ENCODE data around the gene PGA3.
"Not testable (repeated sequence)": the region's sequence is repeated elsewhere in the genome, so short reads cannot be mapped to it uniquely, and the experiment has no call there.

The PGA3 gene

DNA sequence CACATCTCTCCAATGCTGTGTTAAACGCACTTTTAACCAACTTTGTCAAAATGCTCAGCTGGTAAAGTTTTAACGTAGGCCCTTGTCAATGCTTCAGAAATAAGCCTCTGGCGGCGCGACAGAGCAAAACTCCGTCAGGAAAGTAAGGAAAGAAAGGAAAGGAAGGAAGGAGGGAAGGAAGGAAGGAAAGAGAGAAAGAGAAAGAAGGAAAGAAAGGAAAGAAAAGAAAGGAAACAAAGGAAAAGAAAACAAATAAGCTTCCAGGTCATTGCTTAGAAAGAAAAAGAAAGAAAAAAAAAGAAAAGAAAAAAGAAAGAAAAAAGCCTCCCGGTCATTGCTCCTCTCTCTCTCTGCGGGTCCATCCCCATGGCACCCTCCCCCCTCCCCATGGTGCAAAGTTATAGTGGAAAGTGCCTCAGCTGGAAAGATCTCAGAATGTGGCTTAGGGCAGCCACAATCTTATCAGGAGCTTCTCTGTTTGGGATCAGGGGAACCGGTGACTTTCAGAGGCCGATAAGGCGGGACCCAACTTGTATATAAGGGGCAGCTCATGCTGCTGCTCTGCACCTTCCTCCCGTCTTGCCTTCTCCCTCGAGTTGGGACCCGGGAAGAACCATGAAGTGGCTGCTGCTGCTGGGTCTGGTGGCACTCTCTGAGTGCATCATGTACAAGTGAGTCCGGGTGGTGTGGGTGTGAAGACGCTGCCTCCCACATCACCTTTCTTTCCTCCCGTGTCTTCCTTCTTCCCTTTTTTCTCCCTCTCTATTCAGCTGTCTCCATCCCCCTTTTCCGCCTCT lies at the start of gene PGA3:
Gene PGA3, plus strand, starts transcription at position 566 of the 797 bp plus-strand sequence. Its CDS starts 50 bp downstream, at position 616.
- not testable (repeated sequence) for DNase-seq

DNA sequence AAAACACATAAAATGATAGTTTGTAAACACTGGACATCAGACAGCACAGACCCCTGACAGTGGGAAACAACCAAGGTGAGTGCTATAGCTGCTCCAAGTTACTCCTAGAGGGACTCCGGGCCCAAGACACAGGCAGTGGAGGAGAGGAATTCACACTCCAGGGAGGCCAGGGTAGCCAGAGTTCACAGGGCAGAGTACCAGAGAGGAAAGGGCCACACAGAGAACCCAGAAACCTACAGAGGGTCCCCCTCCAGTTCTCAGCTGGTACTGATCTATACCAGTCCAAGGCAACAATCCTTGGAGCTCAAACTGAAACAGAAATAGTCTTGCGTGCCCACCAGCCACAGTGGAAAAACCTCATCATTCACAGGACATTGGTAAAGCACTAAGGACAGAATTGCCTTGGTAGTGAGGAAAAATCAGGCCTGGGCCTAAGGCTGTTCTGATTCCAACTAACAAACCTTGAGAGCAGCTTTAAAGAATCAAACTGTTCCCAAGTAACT lies 49.7 kb upstream of the PGA3 start:
- no peak for DNase-seq

DNA sequence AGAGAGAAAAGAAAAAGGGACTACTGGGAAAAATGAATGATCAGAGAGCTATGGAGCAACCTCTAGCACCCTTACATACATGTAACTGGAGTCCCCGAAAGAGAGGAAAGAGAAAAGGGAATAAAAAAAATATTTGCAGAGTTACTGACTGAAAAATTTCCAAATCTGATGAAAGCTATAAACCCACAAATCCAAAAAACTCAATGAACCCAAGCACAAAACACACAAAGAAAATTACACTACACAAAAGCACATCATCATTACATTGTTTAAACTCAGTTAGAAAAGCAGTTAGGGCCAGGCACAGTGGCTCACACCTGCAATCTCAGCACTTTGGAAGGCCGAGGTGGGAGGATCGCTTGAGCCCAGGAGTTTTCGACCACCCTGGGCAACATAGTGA lies 48.8 kb upstream of the PGA3 start:
- no peak for DNase-seq

DNA sequence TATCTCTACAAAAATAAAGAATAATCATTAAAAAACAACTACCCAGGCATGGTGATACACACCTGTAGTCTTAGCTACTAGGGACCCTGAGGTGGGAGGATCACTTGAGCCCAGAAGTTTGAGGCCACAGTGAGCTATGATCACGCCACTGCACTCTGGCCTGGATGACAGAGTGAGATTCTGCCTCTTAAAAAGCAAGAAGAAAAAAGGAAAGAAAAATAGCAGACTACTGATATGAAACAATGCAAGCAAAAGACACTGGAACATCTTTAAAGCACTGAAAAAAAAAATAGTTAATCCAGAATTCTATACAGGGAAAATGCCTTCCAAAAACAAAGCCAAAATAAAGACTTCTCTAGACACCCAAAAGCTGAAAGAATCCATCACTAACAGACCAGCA lies 48.0 kb upstream of the PGA3 start:
- DNase-seq: no peak

DNA sequence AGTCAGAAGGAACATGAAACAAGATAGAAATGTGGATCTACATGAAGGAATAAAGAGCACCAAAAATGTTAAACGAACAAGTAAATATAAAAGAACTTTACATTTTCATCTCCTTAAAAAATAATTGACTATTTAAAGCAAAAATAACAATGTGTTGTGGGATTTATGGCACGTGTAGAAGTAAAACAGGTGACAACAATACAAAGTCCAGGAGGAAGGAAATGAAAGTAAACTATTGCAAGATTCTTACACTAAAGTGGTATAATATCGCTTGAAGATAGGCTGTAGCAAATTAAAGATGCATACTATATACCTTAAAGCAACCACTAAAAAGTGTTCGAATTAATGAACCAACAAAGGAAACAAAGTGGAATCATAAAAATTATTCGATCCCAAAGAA lies 47.6 kb upstream of the PGA3 start:
- no peak for DNase-seq

DNA sequence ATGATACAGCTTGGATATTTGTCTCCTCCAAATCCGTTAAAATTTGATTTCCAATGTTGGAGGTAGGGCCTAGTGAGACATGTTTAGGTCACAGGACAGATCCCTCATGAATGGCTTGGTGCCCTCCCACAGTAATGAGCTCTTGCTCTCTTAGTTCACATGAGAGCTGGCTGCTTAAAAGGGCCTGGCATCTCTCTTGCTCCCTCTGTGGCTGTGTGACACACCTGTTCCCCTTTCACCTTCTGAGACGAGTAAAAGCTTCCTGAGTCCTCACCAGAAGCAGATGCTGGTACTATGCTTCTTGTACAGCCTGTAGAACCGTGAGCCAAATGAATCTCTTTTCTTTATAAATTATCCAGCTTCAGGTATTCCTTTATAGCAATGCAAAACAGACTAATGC lies 45.6 kb upstream of the PGA3 start:
- no peak for DNase-seq

DNA sequence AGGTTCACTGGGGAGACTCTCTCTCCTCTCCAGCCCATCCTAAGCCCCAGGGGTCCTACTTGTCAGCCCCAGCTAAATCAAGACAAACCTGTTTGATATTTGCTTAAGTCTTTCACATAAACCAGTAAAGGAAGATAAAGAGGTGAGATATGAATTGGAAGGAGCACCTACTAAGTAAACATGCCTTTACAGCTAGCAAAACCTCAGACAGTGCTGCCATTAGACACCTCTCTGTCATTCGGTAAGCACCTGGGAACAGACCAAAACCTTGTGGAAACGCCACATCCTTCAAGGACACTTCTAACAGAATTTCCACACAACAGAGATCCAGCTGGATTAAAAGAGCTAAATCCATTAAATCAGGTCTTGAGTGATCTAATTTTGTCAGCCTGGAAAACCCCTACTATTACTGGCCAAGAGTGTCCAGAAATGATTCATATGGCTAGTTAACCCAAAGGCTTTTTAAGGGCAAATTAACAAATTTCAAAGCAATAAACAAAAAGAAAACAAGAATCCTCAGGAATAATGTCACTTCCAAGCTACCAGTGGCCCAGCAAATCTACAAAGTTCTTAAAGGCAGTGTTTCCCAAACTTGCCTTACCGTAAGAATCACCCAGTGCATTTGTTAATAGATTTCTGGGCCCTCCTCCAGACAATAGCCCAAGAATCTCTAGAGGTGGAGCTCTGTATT lies 44.5 kb upstream of the PGA3 start:
- DNase-seq: peak in 1 of 2 experiments; percentile 26

DNA sequence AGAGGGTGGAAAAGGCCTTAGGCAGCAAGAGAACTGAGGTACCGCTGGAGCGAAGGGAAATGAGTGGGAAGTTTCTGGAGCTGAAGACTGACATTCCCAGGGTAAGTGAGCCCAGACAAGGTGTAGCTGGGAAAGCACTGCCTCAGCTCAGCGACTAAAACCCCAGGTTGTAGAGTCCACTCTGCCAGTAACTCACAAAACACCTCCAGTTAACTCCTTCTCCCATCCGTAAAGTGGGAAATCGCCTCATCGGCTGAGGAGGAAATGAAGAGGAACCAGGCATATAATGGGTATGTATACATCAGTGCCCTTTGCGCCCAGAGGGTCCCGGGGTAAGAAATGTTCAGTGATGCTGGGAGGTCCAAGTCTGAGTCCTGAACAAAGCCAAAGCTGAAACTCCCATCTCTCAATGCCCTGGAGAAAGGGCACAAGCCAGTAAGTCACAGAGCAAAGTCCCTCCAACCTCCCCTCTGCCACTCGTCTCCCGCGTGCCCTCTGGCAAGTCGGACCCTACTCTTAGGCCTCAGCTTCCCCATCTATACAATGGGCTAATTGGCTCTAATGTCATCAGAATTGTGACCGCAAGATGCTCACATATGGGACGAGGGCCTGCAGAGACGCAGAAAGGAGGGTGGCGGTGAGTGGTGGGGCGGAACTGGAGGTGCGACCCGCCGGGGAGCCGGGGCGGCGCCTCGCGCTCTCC lies 42.7 kb upstream of the PGA3 start:
- DNase-seq: no peak

DNA sequence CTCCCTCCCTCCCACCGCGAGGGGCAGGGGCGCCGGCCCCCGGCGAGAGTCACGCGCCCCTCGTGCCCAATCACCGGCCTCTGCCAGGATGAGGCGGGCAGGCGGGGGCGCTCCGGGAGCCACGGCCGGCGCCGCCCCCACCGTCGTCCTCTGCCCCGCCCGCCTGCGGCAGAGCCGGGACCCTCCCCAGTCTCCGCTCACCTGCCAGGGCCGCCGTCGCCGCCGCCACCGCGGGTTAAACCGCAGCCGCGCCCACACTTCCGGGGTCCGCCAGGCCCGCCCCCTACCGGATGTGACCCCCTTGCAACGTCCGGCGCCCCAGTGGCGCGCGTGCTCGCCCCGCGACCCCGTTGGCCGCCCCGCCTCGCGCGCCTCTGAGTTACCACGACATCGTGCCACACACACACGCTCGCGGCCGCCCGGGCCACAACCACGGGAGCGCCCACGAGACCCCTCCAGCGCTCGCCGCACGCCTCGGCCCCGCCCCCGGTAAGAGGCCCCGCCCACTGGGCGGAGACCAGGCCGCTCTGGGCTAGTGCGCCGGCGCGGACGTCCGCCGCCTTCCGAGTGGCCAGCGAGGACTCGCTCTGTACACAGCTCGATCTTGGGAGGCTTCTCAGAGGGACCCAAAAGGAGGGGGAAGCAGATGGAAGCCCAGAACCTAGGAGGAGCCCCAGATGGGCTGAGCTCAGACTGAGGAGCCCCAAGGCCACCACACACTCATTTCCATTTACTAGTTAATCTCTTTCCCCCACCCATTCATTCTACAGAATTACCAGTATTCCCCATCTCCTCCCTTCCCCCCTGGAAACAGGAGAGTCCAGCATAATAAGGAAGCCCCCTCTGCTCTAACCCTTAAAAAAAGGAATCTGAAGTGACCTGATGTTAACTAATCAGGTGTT lies 41.9 kb upstream of the PGA3 start, which contains the start of gene VPS37C:
Gene VPS37C, minus strand, starts transcription at position 237 of the 902 bp plus-strand sequence. CDS start 22,597 bp downstream, outside the sequence.
- DNase-seq: peak; percentile 80 to 97

DNA sequence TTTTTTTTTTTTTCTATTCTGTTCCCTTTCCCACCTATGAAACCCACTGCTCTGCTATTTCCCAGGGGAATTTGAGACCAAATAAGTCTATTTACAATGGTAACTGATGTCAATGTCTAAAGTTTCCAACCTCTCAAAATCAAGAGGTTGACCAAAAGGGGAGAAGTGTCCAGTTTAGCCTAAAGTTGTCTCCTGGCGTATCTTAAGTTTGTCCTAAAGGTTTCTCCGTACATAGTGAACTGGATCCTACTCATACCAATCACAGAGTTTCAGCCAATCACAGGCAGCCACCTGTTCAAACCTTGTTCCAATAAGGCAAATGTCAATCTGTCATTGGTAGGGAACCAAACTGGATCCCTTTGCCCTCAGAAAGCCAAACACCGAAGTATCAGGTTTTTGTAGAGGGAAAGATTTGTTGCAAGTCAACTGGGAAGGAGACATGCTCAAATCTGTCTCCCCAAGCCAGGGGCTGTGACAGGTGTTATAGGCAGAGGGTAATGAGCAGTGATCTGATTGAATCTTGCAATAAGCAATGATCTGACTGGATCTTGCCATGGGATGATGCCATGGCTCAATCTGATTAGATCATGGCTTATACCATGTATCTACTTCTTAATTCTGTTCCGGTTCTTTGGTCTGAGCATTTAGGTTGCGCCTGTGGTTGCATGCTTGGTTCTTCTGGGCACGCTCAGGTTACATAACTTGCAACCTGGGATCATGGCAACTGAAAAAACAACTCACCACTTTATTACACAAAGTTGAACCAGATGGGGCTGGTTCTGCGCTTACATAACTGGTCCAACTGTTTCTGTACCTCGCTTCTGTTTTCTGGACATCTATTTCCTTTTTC lies 41.0 kb upstream of the PGA3 start:
- peak; percentile 38 to 65 for DNase-seq

DNA sequence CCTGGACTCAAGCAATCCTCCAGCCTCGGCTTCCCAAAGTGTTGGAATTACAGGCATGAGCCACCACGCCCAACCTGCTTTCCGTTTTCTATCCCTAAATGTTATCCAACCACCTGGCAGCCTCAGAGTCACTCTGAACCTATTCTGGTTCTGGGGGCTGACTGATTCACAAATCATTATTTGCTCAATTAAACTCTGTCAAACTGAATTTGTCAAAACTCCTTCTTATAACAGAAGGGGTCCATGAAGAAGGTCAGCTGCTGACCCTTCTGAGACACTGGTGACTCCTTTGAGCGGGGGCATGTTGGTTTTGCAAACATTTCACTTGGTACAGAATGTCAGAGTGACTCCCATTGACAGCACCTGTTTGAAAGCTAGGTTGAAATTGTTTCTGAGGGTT lies 40.3 kb upstream of the PGA3 start:
- DNase-seq: no peak

DNA sequence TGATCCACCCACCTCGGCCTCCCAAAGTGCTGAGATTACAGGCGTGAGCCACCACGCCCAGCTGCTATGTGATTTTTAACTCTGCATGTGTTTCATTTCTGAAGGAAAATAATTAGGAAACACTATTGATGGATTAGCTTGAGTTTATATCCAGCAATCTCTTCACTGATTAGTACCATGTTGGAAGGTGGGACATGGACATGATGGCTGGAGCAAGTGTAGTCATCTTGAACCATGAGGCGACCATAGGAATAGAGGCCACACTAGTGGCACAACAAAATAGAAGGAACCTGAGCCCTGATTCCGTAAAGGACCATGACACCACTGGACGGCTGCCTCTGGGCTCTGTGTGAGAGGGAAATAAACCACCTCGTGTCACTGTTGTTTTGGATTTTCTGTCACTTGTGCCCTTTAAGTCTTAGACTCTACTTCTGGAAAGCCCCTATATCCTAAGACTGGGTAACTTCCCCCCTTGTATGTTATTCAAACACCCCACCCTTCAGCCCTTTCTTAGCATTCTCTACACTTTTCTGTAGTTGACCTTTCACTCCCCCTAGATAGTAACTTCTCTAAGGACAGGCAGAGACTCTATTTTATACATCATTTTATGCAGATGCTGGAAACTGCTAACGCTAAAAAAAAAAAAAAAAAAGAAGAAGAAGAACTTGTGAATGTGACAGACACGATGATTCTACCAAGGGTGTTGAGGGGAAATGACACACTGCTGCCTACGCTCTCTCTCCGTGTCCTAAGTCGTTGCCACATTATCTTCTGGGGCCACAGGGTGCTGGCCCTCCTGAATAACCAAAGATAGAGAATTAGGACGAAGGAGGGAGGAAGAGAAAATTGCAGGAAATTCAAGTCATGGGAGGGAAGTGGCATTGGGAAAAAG lies 39.4 kb upstream of the PGA3 start:
- no peak for DNase-seq

DNA sequence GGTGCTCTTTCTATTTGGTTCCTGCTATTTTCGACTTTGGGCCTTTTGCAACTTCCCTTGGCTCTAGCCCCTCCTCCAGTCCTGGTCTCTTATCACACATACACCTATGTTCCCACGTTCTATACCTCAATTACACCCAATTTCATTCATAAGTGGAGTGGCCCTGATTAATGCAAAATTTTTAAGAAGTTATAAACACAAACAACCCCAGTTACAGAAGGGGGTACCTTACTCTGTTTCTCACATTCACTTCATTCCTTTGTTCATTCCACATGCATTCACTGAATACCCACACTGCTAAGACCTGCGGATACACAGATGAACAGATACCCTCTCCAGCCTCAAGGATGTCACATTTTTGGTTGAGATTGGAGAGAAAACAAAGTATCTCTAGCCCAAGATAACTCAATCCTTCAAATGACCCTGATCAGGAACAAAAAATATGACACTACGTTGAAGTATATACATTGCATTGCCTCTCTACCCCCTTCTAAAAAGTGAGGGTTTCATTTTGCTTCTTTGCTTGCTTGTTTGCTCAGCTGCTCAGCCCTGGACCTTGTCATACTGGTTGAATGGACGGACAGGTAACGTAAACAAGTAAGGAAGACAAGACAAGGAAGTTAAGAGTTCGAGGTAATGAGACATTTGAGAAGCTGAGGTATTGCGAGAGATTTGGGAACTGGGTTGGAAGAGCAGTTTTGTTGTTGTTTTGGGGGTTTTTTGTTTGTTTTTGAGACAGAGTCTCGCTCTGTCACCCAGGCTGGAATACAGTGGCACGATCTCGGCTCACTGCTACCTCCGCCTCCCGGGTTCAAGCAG lies 38.5 kb upstream of the PGA3 start:
- DNase-seq: no peak

DNA sequence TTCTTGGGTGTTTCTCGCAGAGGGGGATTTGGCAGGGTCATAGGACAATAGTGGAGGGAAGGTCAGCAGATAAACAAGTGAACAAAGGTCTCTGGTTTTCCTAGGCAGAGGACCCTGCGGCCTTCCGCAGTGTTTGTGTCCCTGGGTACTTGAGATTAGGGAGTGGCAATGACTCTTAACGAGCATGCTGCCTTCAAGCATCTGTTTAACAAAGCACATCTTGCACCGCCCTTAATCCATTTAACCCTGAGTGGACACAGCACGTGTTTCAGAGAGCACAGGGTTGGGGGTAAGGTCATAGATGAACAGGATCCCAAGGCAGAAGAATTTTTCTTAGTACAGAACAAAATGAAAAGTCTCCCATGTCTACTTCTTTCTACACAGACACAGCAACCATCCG lies 37.5 kb upstream of the PGA3 start:
- not testable (repeated sequence) for DNase-seq

DNA sequence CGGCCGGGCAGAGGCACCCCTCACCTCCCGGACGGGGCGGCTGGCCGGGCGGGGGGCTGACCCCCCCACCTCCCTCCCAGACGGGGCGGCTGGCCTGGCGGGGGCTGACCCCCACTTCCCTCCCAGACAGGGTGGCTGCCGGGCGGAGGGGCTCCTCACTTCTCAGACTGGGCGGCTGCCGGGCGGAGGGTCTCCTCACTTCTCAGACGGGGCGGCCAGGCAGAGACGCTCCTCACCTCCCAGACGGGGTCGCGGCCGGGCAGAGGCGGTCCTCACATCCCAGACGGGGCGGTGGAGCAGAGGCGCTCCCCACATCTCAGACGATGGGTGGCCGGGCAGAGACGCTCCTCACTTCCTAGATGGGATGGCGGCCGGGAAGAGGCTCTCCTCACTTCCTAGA lies 37.0 kb upstream of the PGA3 start:
- not testable (repeated sequence) for DNase-seq

DNA sequence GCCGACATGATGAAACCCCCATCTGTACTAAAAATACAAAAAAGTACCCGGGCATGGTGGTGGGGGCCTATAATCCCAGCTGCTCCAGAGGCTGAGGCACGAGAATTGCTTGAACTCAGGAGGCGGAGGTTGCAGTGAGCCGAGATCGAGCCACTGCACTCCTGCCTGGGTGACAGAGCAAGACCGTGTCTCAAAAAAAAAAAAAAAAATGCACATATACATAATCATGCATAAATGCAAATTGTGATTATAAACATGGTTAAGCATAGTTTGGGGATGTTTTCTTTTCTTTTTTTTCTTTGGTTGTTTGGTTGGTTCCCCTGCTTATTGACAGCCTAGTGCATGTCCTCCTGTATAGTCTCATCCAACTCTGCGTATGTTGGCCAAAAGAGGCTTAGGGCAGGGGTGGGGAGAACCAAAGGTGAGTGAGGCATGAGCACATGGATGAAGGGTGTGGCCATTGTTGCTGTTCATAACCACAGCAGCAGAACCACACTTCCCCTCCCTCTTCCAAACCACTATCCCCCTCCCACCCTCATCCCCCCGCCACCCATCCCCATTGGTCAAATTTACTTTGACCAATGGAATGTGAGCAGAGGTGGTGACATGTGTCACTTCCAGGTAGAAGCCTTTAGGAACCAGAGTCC lies 35.1 kb upstream of the PGA3 start:
- no peak for DNase-seq

DNA sequence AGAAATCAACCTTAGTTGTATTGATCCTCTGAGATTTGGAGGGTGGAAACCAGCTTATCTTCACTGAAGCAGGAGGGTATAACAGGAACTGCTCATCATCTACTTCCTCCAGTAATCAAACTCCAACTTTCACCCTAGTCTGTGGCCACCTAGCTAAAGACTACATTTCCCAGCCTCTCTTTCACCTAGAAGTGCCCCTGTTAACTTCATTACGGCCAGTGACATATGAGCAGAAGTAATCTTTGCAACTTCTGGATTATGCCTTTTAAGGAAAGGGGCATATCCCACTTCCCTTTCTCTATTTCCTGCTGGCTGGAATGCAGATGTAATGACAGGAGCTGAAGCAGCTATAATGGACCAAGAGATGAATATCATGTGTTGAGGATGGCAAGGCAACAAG lies 34.5 kb upstream of the PGA3 start:
- no peak for DNase-seq

DNA sequence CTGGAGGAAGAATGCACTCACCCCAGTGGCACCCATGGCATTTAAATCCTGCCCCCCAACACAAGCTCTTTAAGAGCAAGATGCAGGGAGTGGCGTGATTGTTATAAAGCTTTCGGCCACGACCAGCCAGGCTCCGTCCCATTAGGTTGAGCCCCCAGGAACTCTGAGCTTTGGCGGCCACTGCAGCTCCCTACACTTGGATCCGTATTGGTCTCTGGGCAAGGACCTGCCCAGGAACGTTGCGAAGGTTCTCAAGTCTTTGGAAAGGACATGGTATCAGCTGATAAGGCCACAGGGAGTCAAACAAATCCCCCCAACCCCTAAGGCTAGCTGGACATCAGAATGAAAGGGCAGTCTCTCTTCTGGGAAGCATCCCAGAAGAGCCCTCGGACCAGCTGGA lies 32.7 kb upstream of the PGA3 start:
- DNase-seq: no peak

DNA sequence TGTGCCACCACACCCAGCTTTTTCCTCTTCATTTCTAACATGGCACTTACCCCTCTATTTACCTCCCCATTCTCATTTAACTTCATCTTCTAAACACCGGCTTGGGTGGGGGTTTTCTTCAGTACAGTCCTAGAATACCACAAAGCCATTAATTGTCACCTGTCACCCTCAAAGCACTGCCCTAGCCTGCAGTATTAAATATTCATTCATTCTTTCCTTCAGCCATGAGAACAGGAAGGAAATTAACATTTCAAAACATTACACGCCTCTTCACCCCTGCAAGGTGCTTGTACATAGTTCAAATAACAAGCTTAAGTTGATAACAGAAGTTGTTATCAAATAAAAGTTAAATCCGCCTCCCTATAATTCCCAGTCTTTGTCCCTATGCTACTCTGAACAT lies 31.4 kb upstream of the PGA3 start:
- no peak for DNase-seq
